Ascending aorta (tissue), 2 donors: ENCODE measurements around the gene DLGAP4. TPM values are rescaled to one million over a fixed set of nuclear protein-coding genes. Genes with fewer than 3 reads are reported as not detected.
A peak's percentile ranks its signal among the peaks of the same experiment; 100 is the strongest.

ENCODE experiments used
- DNase-seq, 2 donors: peaks; one replicate each; pipeline ENCODE4 v3.0.0-alpha.2; 2019; ENCODE audit warnings: low spot score in 2 of 2
- H3K27ac ChIP-seq, 2 donors: fragments of 200-600 bp; sonication (generic); one replicate each; pipeline ENCODE4 v1.5.1; 2016 to 2017; ENCODE audit warnings: mild to moderate bottlenecking in 1 of 2
- H3K27me3 ChIP-seq: fragments of 200-600 bp; sonication (generic); one replicate; pipeline ENCODE4 v1.5.1; 2017
- H3K36me3 ChIP-seq, 2 donors: fragments of 200-600 bp; sonication (generic); one replicate each; pipeline ENCODE4 v1.5.1; 2016
- H3K4me1 ChIP-seq, 2 donors: fragments of 200-600 bp; sonication (generic); one replicate each; pipeline ENCODE4 v1.5.1; 2016 to 2017; ENCODE audit warnings: mild to moderate bottlenecking in 1 of 2
- H3K4me3 ChIP-seq, 2 donors: fragments of 200-600 bp; sonication (generic); one replicate each; pipeline ENCODE4 v1.5.1; 2016 to 2017; ENCODE audit warnings: mild to moderate bottlenecking in 1 of 2
- H3K9me3 ChIP-seq, 2 donors: fragments of 200-600 bp; sonication (generic); one replicate each; pipeline ENCODE4 v1.5.1; 2016
- CTCF ChIP-seq, 3 experiments: fragments of 200-600 bp in 2 of 3; fragments of 450-650 bp in 1 of 3; sonication (generic) in 2 of 3; IDR thresholded peaks; one replicate each; pipeline ENCODE4 v1.5.1; 2016 to 2019; ENCODE audit warnings: antibody characterized with exemption in 3 of 3, mild to moderate bottlenecking in 1 of 3, moderate library complexity in 1 of 3
- intact Hi-C: fragments of 100-400 bp; cut with DNase I; formaldehyde crosslinking; loops from one replicate; pipeline ENCODE4 v1.15.1; 2023
- total RNA-seq: library from RNA; depleted of rRNA; stranded (reverse); fragments of >200 nt; gene quantifications from one replicate; pipeline ENCODE4 v1.1.0, GENCODE V29; 2016

The DLGAP4 gene
- total RNA-seq: 98.2 TPM

GRCh38 chr20:36305602-36306551 lies at the start of gene DLGAP4:
Gene DLGAP4, plus strand, starts transcription at chr20:36306339. Its CDS starts 125,379 bp downstream, at chr20:36431718.
- intact Hi-C loops: no loop called here
- H3K4me1 ChIP-seq: peaks cover 3 to 7% of the 10 kb centered on the region in 2 donors
- H3K27me3 ChIP-seq: peaks cover 13% of the 10 kb centered on the region
- no peaks in the 10 kb centered on the region for H3K9me3 ChIP-seq
- no peak for DNase-seq
- H3K4me3 ChIP-seq: peak within 1 kb of the TSS; percentile 39 to 55
- no peaks in the 10 kb centered on the region for H3K36me3 ChIP-seq
- no peak within 1 kb of the TSS for H3K27ac ChIP-seq
- no peak for TF ChIP-seq CTCF (IDR thresholded peaks at IDR 0.05)

GRCh38 chr20:36259177-36260061 lies 46.7 kb upstream of the DLGAP4 start:
- intact Hi-C loops: no loop called here

GRCh38 chr20:36260316-36260715 lies 45.8 kb upstream of the DLGAP4 start:
- Histone ChIP-seq H3K36me3 (peaks cover 12 to 18% of the 10 kb centered on the region in 2 donors), H3K9me3 (no peaks in the 10 kb centered on the region), H3K27ac (no peak overlapping the region), H3K4me1 (no peaks in the 10 kb centered on the region), H3K27me3 (no peaks in the 10 kb centered on the region), H3K4me3 (no peak overlapping the region)
- TF ChIP-seq CTCF (IDR thresholded peaks at IDR 0.05): no peak
- DNase-seq: no peak
- intact Hi-C loops: no loop called here

More at GRCh38 chr20:36259177-36260061, 46.7 kb upstream of the DLGAP4 start:
- Histone ChIP-seq H3K4me1 (no peaks in the 10 kb centered on the region), H3K36me3 (peaks cover 19 to 23% of the 10 kb centered on the region in 2 donors), H3K27ac (no peak overlapping the region), H3K4me3 (no peak overlapping the region), H3K9me3 (no peaks in the 10 kb centered on the region), H3K27me3 (no peaks in the 10 kb centered on the region)
- no peak for TF ChIP-seq CTCF (IDR thresholded peaks at IDR 0.05)
- DNase-seq: no peak

GRCh38 chr20:36261389-36262105 lies 44.6 kb upstream of the DLGAP4 start:
- intact Hi-C loops: no loop called here
- no peaks in the 10 kb centered on the region for H3K4me1 ChIP-seq
- no peak for TF ChIP-seq CTCF (IDR thresholded peaks at IDR 0.05)
- peaks cover 1 to 6% of the 10 kb centered on the region in 2 donors for H3K36me3 ChIP-seq
- DNase-seq: no peak
- H3K27me3 ChIP-seq: no peaks in the 10 kb centered on the region
- H3K9me3 ChIP-seq: no peaks in the 10 kb centered on the region
- no peak overlapping the region for H3K27ac ChIP-seq
- no peak overlapping the region for H3K4me3 ChIP-seq

GRCh38 chr20:36262440-36262839 lies 43.7 kb upstream of the DLGAP4 start:
- Histone ChIP-seq H3K9me3 (no peaks in the 10 kb centered on the region), H3K4me3 (no peak overlapping the region), H3K27ac (no peak overlapping the region), H3K4me1 (no peaks in the 10 kb centered on the region), H3K27me3 (no peaks in the 10 kb centered on the region), H3K36me3 (no peaks in the 10 kb centered on the region)
- intact Hi-C loops: no loop called here
- DNase-seq: no peak
- no peak for TF ChIP-seq CTCF (IDR thresholded peaks at IDR 0.05)
